Measurements from ENCODE around the gene TRABD2B.

DNA sequence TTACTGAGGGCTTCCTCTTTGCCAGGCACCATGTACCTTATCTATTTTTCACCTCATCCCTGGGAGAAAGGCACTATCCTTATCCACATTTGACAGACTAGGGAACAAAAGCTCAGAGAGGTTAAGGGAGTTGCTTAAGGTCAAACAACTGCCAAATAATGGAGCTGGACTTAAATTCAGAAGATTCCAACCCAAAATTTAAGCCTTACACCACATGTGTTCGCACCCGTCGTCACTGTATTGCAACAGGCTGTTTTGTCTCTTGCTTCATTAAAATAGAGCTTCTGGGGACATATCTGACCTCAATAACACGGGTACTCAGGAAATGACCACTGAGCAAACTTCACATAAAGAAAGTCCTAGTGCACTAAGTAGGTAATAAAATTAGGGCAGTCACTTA, 62.0 kb downstream of the TRABD2B start:
- TF ChIP-seq POLR2A (IDR thresholded peaks at IDR 0.05), result no peak
- TF ChIP-seq, protein P1, sequence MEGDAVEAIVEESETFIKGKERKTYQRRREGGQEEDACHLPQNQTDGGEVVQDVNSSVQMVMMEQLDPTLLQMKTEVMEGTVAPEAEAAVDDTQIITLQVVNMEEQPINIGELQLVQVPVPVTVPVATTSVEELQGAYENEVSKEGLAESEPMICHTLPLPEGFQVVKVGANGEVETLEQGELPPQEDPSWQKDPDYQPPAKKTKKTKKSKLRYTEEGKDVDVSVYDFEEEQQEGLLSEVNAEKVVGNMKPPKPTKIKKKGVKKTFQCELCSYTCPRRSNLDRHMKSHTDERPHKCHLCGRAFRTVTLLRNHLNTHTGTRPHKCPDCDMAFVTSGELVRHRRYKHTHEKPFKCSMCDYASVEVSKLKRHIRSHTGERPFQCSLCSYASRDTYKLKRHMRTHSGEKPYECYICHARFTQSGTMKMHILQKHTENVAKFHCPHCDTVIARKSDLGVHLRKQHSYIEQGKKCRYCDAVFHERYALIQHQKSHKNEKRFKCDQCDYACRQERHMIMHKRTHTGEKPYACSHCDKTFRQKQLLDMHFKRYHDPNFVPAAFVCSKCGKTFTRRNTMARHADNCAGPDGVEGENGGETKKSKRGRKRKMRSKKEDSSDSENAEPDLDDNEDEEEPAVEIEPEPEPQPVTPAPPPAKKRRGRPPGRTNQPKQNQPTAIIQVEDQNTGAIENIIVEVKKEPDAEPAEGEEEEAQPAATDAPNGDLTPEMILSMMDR (IDR thresholded peaks at IDR 0.05), result no peak

All from body of pancreas (tissue), 4 donors.